GM18505 (cell line): ENCODE results near the gene TMEM255B.
"Not testable (repeated sequence)": the region's sequence is repeated elsewhere in the genome, so short reads cannot be mapped to it uniquely, and the experiment has no call there.

Source experiments
- ATAC-seq: cut with Tn5 transposase; IDR thresholded peaks from one replicate; pipeline ENCODE4 v1.9.1; 2021; ENCODE audit not compliant: unreplicated experiment
- POLR2A ChIP-seq: IDR thresholded peaks from 4 replicates; pipeline ENCODE4 v1.6.1; 2011; ENCODE audit warnings: borderline replicate concordance; ENCODE audit not compliant: insufficient read depth, insufficient read length; ENCODE audit errors: extremely low read depth

TMEM255B gene

GRCh38 chr13:113740286-113740556, 18.8 kb upstream of the TMEM255B start:
- no peak for ATAC-seq
- no peak for TF ChIP-seq POLR2A

- TF ChIP-seq POLR2A: no peak
Observed at GRCh38 chr13:113740661-113741060, 18.4 kb upstream of the TMEM255B start.

GRCh38 chr13:113741191-113741668, 17.8 kb upstream of the TMEM255B start:
- TF ChIP-seq POLR2A: no peak
- ATAC-seq: no peak

More at GRCh38 chr13:113740661-113741060, 18.4 kb upstream of the TMEM255B start:
- ATAC-seq: no peak

GRCh38 chr13:113742000-113742441, 17.0 kb upstream of the TMEM255B start:
- no peak for ATAC-seq

GRCh38 chr13:113742445-113743120, 16.4 kb upstream of the TMEM255B start:
- ATAC-seq: no peak
- no peak for TF ChIP-seq POLR2A

More at GRCh38 chr13:113742000-113742441, 17.0 kb upstream of the TMEM255B start:
- no peak for TF ChIP-seq POLR2A

GRCh38 chr13:113743366-113744195, 15.4 kb upstream of the TMEM255B start:
- no peak for ATAC-seq
- TF ChIP-seq POLR2A: no peak

- no peak for TF ChIP-seq POLR2A
- no peak for ATAC-seq
Observed at GRCh38 chr13:113744197-113745000, 14.6 kb upstream of the TMEM255B start.

GRCh38 chr13:113745059-113745458, 14.0 kb upstream of the TMEM255B start:
- TF ChIP-seq POLR2A: no peak
- no peak for ATAC-seq

GRCh38 chr13:113745500-113746142, 13.4 kb upstream of the TMEM255B start:
- not testable (repeated sequence) for ATAC-seq

GRCh38 chr13:113746143-113746525, 12.9 kb upstream of the TMEM255B start:
- no peak for TF ChIP-seq POLR2A
- no peak for ATAC-seq

GRCh38 chr13:113746671-113747070, 12.4 kb upstream of the TMEM255B start:
- no peak for TF ChIP-seq POLR2A
- ATAC-seq: no peak

- TF ChIP-seq POLR2A: no peak
- no peak for ATAC-seq
Observed at GRCh38 chr13:113747291-113747833, 11.7 kb upstream of the TMEM255B start.
